SK-MEL-5 (cell line): ENCODE data around the gene STXBP2. TPM values are rescaled to one million over a fixed set of nuclear protein-coding genes. Genes with fewer than 3 reads are reported as not detected.

Source experiments
- DNase-seq: peaks from one replicate; pipeline ENCODE4 v3.0.0-alpha.2; 2016; ENCODE audit warnings: low read depth, low spot score
- in situ Hi-C: cut with HindIII; loops from 2 replicates; pipeline ENCODE4 v1.10.0; 2016; ENCODE audit warnings: low sequenced_read_pairs, high pct_unique_total_duplicates, low pct_unique_long_range_greater_than_20kb
- polyA plus RNA-seq, 2 experiments: library from polyadenylated mRNA; depleted of rRNA; stranded (reverse); fragments of >200 nt; gene quantifications; 2 replicates each; pipeline ENCODE4 v1.2.3, GENCODE V29; 2015
- total RNA-seq: library from RNA; depleted of rRNA; stranded (reverse); fragments of >200 nt; shearing (Covaris generic); gene quantifications from 2 replicates; pipeline ENCODE4 v1.2.3, GENCODE V29; 2014; rRNA removed

Gene STXBP2
- total RNA-seq: 1.0 and 1.3 TPM in 2 replicates
- 7.3 and 8.6 TPM in 2 replicates for polyA plus RNA-seq (2015; cell fraction: cytosol; rRNA removed)
- 6.4 and 16.4 TPM in 2 replicates for polyA plus RNA-seq (2015; cell fraction: nucleus; rRNA removed)

GRCh38 chr19:7636691-7637373 is at the start of gene STXBP2:
Gene STXBP2, plus strand, starts transcription at chr19:7637110. Its CDS starts 40 bp downstream, at chr19:7637150.
- DNase-seq: no peak
- in situ Hi-C loops: no loop called here

- in situ Hi-C loops: no loop called here
These were observed 47.1 kb upstream of the STXBP2 start for GRCh38 chr19:7589822-7590221.

GRCh38 chr19:7590256-7590655 is 46.7 kb upstream of the STXBP2 start:
- no peak for DNase-seq
- in situ Hi-C loops: no loop called here

More at GRCh38 chr19:7589822-7590221, 47.1 kb upstream of the STXBP2 start:
- DNase-seq: no peak

- DNase-seq: no peak
- in situ Hi-C loops: no loop called here
These were observed 41.3 kb upstream of the STXBP2 start, which contains the start of gene CAMSAP3 for GRCh38 chr19:7595466-7596133. Gene CAMSAP3, plus strand, starts transcription at chr19:7595863. Its CDS starts 140 bp downstream, at chr19:7596003.

GRCh38 chr19:7596211-7596937 is 40.5 kb upstream of the STXBP2 start:
- DNase-seq: no peak
- in situ Hi-C loops: no loop called here

- no peak for DNase-seq
- in situ Hi-C loops: no loop called here
These were observed 39.2 kb upstream of the STXBP2 start for GRCh38 chr19:7597689-7598088.

GRCh38 chr19:7598180-7598579 is 38.7 kb upstream of the STXBP2 start:
- in situ Hi-C loops: no loop called here

GRCh38 chr19:7600721-7601120 is 36.2 kb upstream of the STXBP2 start:
- in situ Hi-C loops: no loop called here
- DNase-seq: no peak

More at GRCh38 chr19:7598180-7598579, 38.7 kb upstream of the STXBP2 start:
- DNase-seq: no peak

- no peak for DNase-seq
- in situ Hi-C loops: no loop called here
These were observed 34.5 kb upstream of the STXBP2 start for GRCh38 chr19:7602240-7602934.

GRCh38 chr19:7602935-7603497 is 33.9 kb upstream of the STXBP2 start:
- DNase-seq: no peak
- in situ Hi-C loops: no loop called here

GRCh38 chr19:7603919-7604318 is 33.0 kb upstream of the STXBP2 start:
- in situ Hi-C loops: no loop called here
- DNase-seq: no peak

GRCh38 chr19:7605490-7606222 is 31.3 kb upstream of the STXBP2 start:
- peak; percentile 84 for DNase-seq
- in situ Hi-C loops: no loop called here

GRCh38 chr19:7606289-7606688 is 30.6 kb upstream of the STXBP2 start:
- in situ Hi-C loops: no loop called here
- no peak for DNase-seq

- in situ Hi-C loops: no loop called here
- no peak for DNase-seq
These were observed 29.6 kb upstream of the STXBP2 start for GRCh38 chr19:7607212-7607873.

- in situ Hi-C loops: no loop called here
- DNase-seq: no peak
These were observed 28.9 kb upstream of the STXBP2 start for GRCh38 chr19:7607874-7608560.
